ENCODE results near the gene FRMD6. TPM values are rescaled to one million over a fixed set of nuclear protein-coding genes. Genes with fewer than 3 reads are reported as not detected.

The FRMD6 gene
- total RNA-seq, 2 experiments from 2014 or later: 2.1 to 2.5 TPM

- DNase-seq: no peak
- H3K27me3 Mint-ChIP-seq: peaks cover 2% of the 10 kb centered on the region
Measured at GRCh38 chr14:51692646-51693045, 40.9 kb downstream of the FRMD6 start.

GRCh38 chr14:51697848-51698247, 46.1 kb downstream of the FRMD6 start:
- Mint-ChIP-seq H3K9me3 (ENCODE audit: low read depth) (no peaks in the 10 kb centered on the region), H3K27me3 (peaks cover 6% of the 10 kb centered on the region), H3K36me3 (no peaks in the 10 kb centered on the region), H3K4me1 (no peaks in the 10 kb centered on the region), H3K4me3 (no peak overlapping the region), H3K27ac (no peak overlapping the region)
- CTCF ChIA-PET: no interaction called here
- DNase-seq (no peak), ATAC-seq (no peak)

More at GRCh38 chr14:51692646-51693045, 40.9 kb downstream of the FRMD6 start:
- no peak overlapping the region for H3K4me3 Mint-ChIP-seq
- H3K9me3 Mint-ChIP-seq (ENCODE audit: low read depth): no peaks in the 10 kb centered on the region
- CTCF ChIA-PET: interaction anchor here (1.5 kb wide), 1 partner anchor 87 kb away, joined by 4 read pairs; no protein-coding TSS in a partner anchor
- no peaks in the 10 kb centered on the region for H3K36me3 Mint-ChIP-seq
- no peak overlapping the region for H3K27ac Mint-ChIP-seq
- ATAC-seq: no peak
- no peaks in the 10 kb centered on the region for H3K4me1 Mint-ChIP-seq

- H3K36me3 Mint-ChIP-seq: no peaks in the 10 kb centered on the region
- no peak overlapping the region for H3K4me3 Mint-ChIP-seq
- no peaks in the 10 kb centered on the region for H3K9me3 Mint-ChIP-seq (ENCODE audit: low read depth)
- H3K27ac Mint-ChIP-seq: no peak overlapping the region
- H3K4me1 Mint-ChIP-seq: no peaks in the 10 kb centered on the region
- CTCF ChIA-PET: no interaction called here
- no peak for DNase-seq
- ATAC-seq: no peak
- peaks cover 6% of the 10 kb centered on the region for H3K27me3 Mint-ChIP-seq
Measured at GRCh38 chr14:51701951-51702350, 50.2 kb downstream of the FRMD6 start.

- CTCF ChIA-PET: no interaction called here
- ATAC-seq (no peak), DNase-seq (no peak)
- Mint-ChIP-seq H3K27me3 (peaks cover 4% of the 10 kb centered on the region), H3K36me3 (no peaks in the 10 kb centered on the region), H3K27ac (no peak overlapping the region), H3K4me3 (no peak overlapping the region), H3K9me3 (ENCODE audit: low read depth) (no peaks in the 10 kb centered on the region), H3K4me1 (no peaks in the 10 kb centered on the region)
Measured at GRCh38 chr14:51703787-51704186, 52.1 kb downstream of the FRMD6 start.

GRCh38 chr14:51704545-51704944, 52.8 kb downstream of the FRMD6 start:
- no peak overlapping the region for H3K4me3 Mint-ChIP-seq
- CTCF ChIA-PET: no interaction called here
- no peak for ATAC-seq

GRCh38 chr14:51707327-51707726, 55.6 kb downstream of the FRMD6 start:
- CTCF ChIA-PET: no interaction called here
- no peaks in the 10 kb centered on the region for H3K4me1 Mint-ChIP-seq
- DNase-seq: no peak
- H3K27ac Mint-ChIP-seq: no peak overlapping the region
- no peaks in the 10 kb centered on the region for H3K27me3 Mint-ChIP-seq
- no peaks in the 10 kb centered on the region for H3K36me3 Mint-ChIP-seq
- no peak overlapping the region for H3K4me3 Mint-ChIP-seq
- no peak for ATAC-seq
- no peaks in the 10 kb centered on the region for H3K9me3 Mint-ChIP-seq (ENCODE audit: low read depth)

More at GRCh38 chr14:51704545-51704944, 52.8 kb downstream of the FRMD6 start:
- no peak for DNase-seq
- Mint-ChIP-seq H3K9me3 (ENCODE audit: low read depth) (no peaks in the 10 kb centered on the region), H3K27ac (no peak overlapping the region), H3K4me1 (no peaks in the 10 kb centered on the region), H3K27me3 (no peaks in the 10 kb centered on the region), H3K36me3 (no peaks in the 10 kb centered on the region)

- ATAC-seq: no peak
- CTCF ChIA-PET: no interaction called here
- Mint-ChIP-seq H3K27me3 (no peaks in the 10 kb centered on the region), H3K4me3 (no peak overlapping the region), H3K9me3 (ENCODE audit: low read depth) (no peaks in the 10 kb centered on the region), H3K27ac (no peak overlapping the region), H3K36me3 (no peaks in the 10 kb centered on the region), H3K4me1 (peaks cover 4% of the 10 kb centered on the region)
- no peak for DNase-seq
Measured at GRCh38 chr14:51711505-51711904, 59.8 kb downstream of the FRMD6 start.

- H3K9me3 Mint-ChIP-seq (ENCODE audit: low read depth): no peaks in the 10 kb centered on the region
- CTCF ChIA-PET: interaction anchor here (1.8 kb wide), 1 partner anchor 14 kb away, joined by 3 read pairs; no protein-coding TSS in a partner anchor
- no peak overlapping the region for H3K4me3 Mint-ChIP-seq
- ATAC-seq: no peak
- no peak overlapping the region for H3K27ac Mint-ChIP-seq
- peaks cover 8% of the 10 kb centered on the region for H3K4me1 Mint-ChIP-seq
- no peak for DNase-seq
- H3K27me3 Mint-ChIP-seq: no peaks in the 10 kb centered on the region
- no peaks in the 10 kb centered on the region for H3K36me3 Mint-ChIP-seq
Measured at GRCh38 chr14:51715250-51715649, 63.5 kb downstream of the FRMD6 start.

GRCh38 chr14:51715742-51716141, 64.0 kb downstream of the FRMD6 start:
- Mint-ChIP-seq H3K27ac (no peak overlapping the region), H3K4me1 (peaks cover 8% of the 10 kb centered on the region), H3K36me3 (no peaks in the 10 kb centered on the region), H3K27me3 (no peaks in the 10 kb centered on the region), H3K9me3 (ENCODE audit: low read depth) (no peaks in the 10 kb centered on the region), H3K4me3 (no peak overlapping the region)
- DNase-seq (no peak), ATAC-seq (no peak)
- CTCF ChIA-PET: interaction anchor here (1.8 kb wide), 1 partner anchor 15 kb away, joined by 3 read pairs; no protein-coding TSS in a partner anchor

GRCh38 chr14:51716610-51717009, 64.9 kb downstream of the FRMD6 start:
- ATAC-seq (peak; percentile 42), DNase-seq (no peak)
- H3K9me3 Mint-ChIP-seq (ENCODE audit: low read depth): no peaks in the 10 kb centered on the region
- no peak overlapping the region for H3K4me3 Mint-ChIP-seq
- no peaks in the 10 kb centered on the region for H3K27me3 Mint-ChIP-seq
- H3K4me1 Mint-ChIP-seq: peaks cover 8% of the 10 kb centered on the region
- CTCF ChIA-PET: no interaction called here
- H3K27ac Mint-ChIP-seq: no peak overlapping the region
- H3K36me3 Mint-ChIP-seq: no peaks in the 10 kb centered on the region

- no peaks in the 10 kb centered on the region for H3K9me3 Mint-ChIP-seq (ENCODE audit: low read depth)
- peaks cover 8% of the 10 kb centered on the region for H3K4me1 Mint-ChIP-seq
- no peaks in the 10 kb centered on the region for H3K27me3 Mint-ChIP-seq
- no peak overlapping the region for H3K27ac Mint-ChIP-seq
- ATAC-seq (no peak), DNase-seq (no peak)
- no peaks in the 10 kb centered on the region for H3K36me3 Mint-ChIP-seq
- H3K4me3 Mint-ChIP-seq: no peak overlapping the region
- CTCF ChIA-PET: no interaction called here
Measured at GRCh38 chr14:51717766-51718165, 66.1 kb downstream of the FRMD6 start.

- no peaks in the 10 kb centered on the region for H3K9me3 Mint-ChIP-seq (ENCODE audit: low read depth)
- no peaks in the 10 kb centered on the region for H3K27me3 Mint-ChIP-seq
- H3K36me3 Mint-ChIP-seq: no peaks in the 10 kb centered on the region
- ATAC-seq: no peak
- H3K27ac Mint-ChIP-seq: no peak overlapping the region
- H3K4me1 Mint-ChIP-seq: peaks cover 8% of the 10 kb centered on the region
- CTCF ChIA-PET: no interaction called here
- no peak for DNase-seq
- H3K4me3 Mint-ChIP-seq: no peak overlapping the region
Measured at GRCh38 chr14:51719955-51720354, 68.2 kb downstream of the FRMD6 start.

GRCh38 chr14:51723990-51724389, 72.3 kb downstream of the FRMD6 start:
- CTCF ChIA-PET: interaction anchor here (0.7 kb wide), 1 partner anchor 53 kb away, joined by 3 read pairs; no protein-coding TSS in a partner anchor
- Mint-ChIP-seq H3K36me3 (no peaks in the 10 kb centered on the region), H3K4me3 (no peak overlapping the region), H3K9me3 (ENCODE audit: low read depth) (no peaks in the 10 kb centered on the region), H3K4me1 (no peaks in the 10 kb centered on the region), H3K27me3 (no peaks in the 10 kb centered on the region), H3K27ac (no peak overlapping the region)
- no peak for ATAC-seq
- no peak for DNase-seq

- Mint-ChIP-seq H3K4me3 (no peak overlapping the region), H3K27ac (no peak overlapping the region), H3K9me3 (ENCODE audit: low read depth) (no peaks in the 10 kb centered on the region), H3K4me1 (no peaks in the 10 kb centered on the region), H3K27me3 (no peaks in the 10 kb centered on the region), H3K36me3 (no peaks in the 10 kb centered on the region)
- ATAC-seq (no peak), DNase-seq (no peak)
- CTCF ChIA-PET: interaction anchor here (0.7 kb wide), 1 partner anchor 52 kb away, joined by 3 read pairs; no protein-coding TSS in a partner anchor
Measured at GRCh38 chr14:51724650-51725049, 72.9 kb downstream of the FRMD6 start.

- DNase-seq: no peak
- H3K27me3 Mint-ChIP-seq: no peaks in the 10 kb centered on the region
- CTCF ChIA-PET: no interaction called here
- H3K36me3 Mint-ChIP-seq: no peaks in the 10 kb centered on the region
- no peaks in the 10 kb centered on the region for H3K4me1 Mint-ChIP-seq
- H3K4me3 Mint-ChIP-seq: no peak overlapping the region
- no peaks in the 10 kb centered on the region for H3K9me3 Mint-ChIP-seq (ENCODE audit: low read depth)
- ATAC-seq: no peak
- H3K27ac Mint-ChIP-seq: no peak overlapping the region
Measured at GRCh38 chr14:51725061-51725460, 73.4 kb downstream of the FRMD6 start.

All from activated CD8-positive, alpha-beta memory T cell treated with anti-CD3 and anti-CD28 coated beads, Interleukin-2, amount 10 ng/mL, durations not matched to agents 7 days and 5 days (primary cell).